ENCODE results near the gene TLE5.

The TLE5 gene

GRCh38 chr19:3082331-3082730 lies 20.0 kb upstream of the TLE5 start:
- DNase-seq = no peak
- TF ChIP-seq POLR2A (IDR thresholded peaks at IDR 0.05; ENCODE audit: low read length) (no peak), GATA1 (IDR thresholded peaks at IDR 0.05; ENCODE audit: low read depth, low read length) (no peak)

GRCh38 chr19:3080286-3080685 lies 18.0 kb upstream of the TLE5 start:
- TF ChIP-seq GATA1 (IDR thresholded peaks at IDR 0.05; ENCODE audit: low read depth, low read length) (no peak), POLR2A (IDR thresholded peaks at IDR 0.05; ENCODE audit: low read length) (no peak)
- no peak for DNase-seq

- TF ChIP-seq GATA1 (IDR thresholded peaks at IDR 0.05; ENCODE audit: low read depth, low read length) (no peak), POLR2A (IDR thresholded peaks at IDR 0.05; ENCODE audit: low read length) (no peak)
- no peak for DNase-seq
These were observed 17.3 kb upstream of the TLE5 start for GRCh38 chr19:3079578-3079977.

GRCh38 chr19:3075605-3076431 lies 13.5 kb upstream of the TLE5 start:
- DNase-seq = peak; percentile 53 to 74
- TF ChIP-seq POLR2A (IDR thresholded peaks at IDR 0.05; ENCODE audit: low read length) = no peak
- no peak for TF ChIP-seq GATA1 (IDR thresholded peaks at IDR 0.05; ENCODE audit: low read depth, low read length)

GRCh38 chr19:3073931-3074595 lies 11.8 kb upstream of the TLE5 start:
- no peak for TF ChIP-seq GATA1 (IDR thresholded peaks at IDR 0.05; ENCODE audit: low read depth, low read length)
- no peak for TF ChIP-seq POLR2A (IDR thresholded peaks at IDR 0.05; ENCODE audit: low read length)
- no peak for DNase-seq

- peak in 1 of 2 experiments; percentile 32 for DNase-seq
- no peak for TF ChIP-seq POLR2A (IDR thresholded peaks at IDR 0.05; ENCODE audit: low read length)
- TF ChIP-seq GATA1 (IDR thresholded peaks at IDR 0.05; ENCODE audit: low read depth, low read length) = no peak
These were observed 10.9 kb upstream of the TLE5 start for GRCh38 chr19:3073159-3073563.

- no peak for DNase-seq
- TF ChIP-seq GATA1 (IDR thresholded peaks at IDR 0.05; ENCODE audit: low read depth, low read length) (no peak), POLR2A (IDR thresholded peaks at IDR 0.05; ENCODE audit: low read length) (no peak)
These were observed 9.5 kb upstream of the TLE5 start for GRCh38 chr19:3071768-3072167.

GRCh38 chr19:3068071-3068470 lies 5.8 kb upstream of the TLE5 start:
- TF ChIP-seq GATA1 (IDR thresholded peaks at IDR 0.05; ENCODE audit: low read depth, low read length) (no peak), POLR2A (IDR thresholded peaks at IDR 0.05; ENCODE audit: low read length) (no peak)
- DNase-seq = no peak

- DNase-seq = no peak
- no peak for TF ChIP-seq POLR2A (IDR thresholded peaks at IDR 0.05; ENCODE audit: low read length)
- no peak for TF ChIP-seq GATA1 (IDR thresholded peaks at IDR 0.05; ENCODE audit: low read depth, low read length)
These were observed 5.3 kb upstream of the TLE5 start for GRCh38 chr19:3067563-3067962.

GRCh38 chr19:3066482-3067049 lies 4.3 kb upstream of the TLE5 start:
- no peak for TF ChIP-seq POLR2A (IDR thresholded peaks at IDR 0.05; ENCODE audit: low read length)
- TF ChIP-seq GATA1 (IDR thresholded peaks at IDR 0.05; ENCODE audit: low read depth, low read length) = no peak

GRCh38 chr19:3065675-3066357 lies 3.5 kb upstream of the TLE5 start:
- TF ChIP-seq GATA1 (IDR thresholded peaks at IDR 0.05; ENCODE audit: low read depth, low read length) (no peak), POLR2A (IDR thresholded peaks at IDR 0.05; ENCODE audit: low read length) (no peak)
- DNase-seq = no peak

More at GRCh38 chr19:3066482-3067049, 4.3 kb upstream of the TLE5 start:
- no peak for DNase-seq

- no peak for DNase-seq
- TF ChIP-seq POLR2A (IDR thresholded peaks at IDR 0.05; ENCODE audit: low read length) = no peak
- TF ChIP-seq GATA1 (IDR thresholded peaks at IDR 0.05; ENCODE audit: low read depth, low read length) = no peak
These were observed 1.7 kb upstream of the TLE5 start for GRCh38 chr19:3064011-3064330.

- peak; percentile 74 for DNase-seq
- TF ChIP-seq GATA1 (IDR thresholded peaks at IDR 0.05; ENCODE audit: low read depth, low read length) (no peak), POLR2A (IDR thresholded peaks at IDR 0.05; ENCODE audit: low read length) (peak; percentile 38)
These were observed 823 bp downstream of the TLE5 start for GRCh38 chr19:3061182-3062161.
